Fibroblast of gingiva (primary cell): ENCODE results near the gene TSPEAR.
"Not testable (repeated sequence)": the region's sequence is repeated elsewhere in the genome, so short reads cannot be mapped to it uniquely, and the experiment has no call there.

Experiments
- DNase-seq: peaks from one replicate; pipeline ENCODE4 v3.0.0-alpha.2; 2011; ENCODE audit warnings: low read depth

TSPEAR gene

DNA sequence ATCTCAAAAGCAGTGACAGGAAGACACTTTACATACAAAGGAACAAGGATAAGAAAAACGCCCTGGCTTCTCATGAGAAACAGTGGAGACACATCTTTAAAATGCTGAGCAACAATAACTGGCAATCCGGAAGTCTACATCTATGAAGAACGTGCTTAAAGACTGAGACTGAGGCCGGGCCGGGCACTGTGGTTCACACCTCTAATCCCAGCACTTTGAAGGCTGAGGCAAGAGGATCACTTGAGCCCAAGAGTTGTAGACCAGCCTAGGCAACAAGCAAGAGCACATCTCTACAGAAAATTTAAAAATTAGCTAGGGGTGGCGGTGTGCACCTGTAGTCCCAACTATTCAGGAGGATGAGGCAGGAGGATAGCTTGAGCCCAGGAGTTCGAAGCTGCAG, 27.3 kb downstream of the TSPEAR start:
- DNase-seq, result no peak

DNA sequence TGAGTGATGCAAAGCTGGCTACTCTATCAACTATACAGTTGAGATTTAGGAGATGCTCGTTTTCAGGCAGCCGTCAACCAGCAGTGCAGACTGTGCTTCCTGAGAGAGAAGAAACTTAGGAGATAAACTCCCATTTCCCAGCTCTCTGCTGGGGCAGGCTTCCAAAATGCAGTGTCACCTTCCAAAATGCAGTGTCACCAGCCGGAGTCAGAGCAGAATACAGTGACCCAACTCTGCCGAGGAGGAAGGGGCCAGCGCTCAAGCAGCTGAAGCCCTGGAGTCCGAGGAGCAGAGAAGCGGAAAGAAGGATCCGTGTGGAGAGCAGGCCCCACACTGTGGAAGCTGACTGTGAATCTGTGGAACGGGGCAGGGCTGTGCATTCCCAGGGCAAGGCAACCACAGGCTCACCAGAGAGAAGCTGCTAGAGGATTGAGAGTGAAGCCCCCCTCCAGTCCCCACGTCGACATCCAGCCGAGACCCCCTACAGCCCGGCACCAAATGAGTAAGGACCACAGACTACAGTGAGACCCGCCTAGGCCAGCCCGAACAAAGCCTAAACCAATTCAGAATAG, 28.7 kb downstream of the TSPEAR start:
- DNase-seq, result no peak

DNA sequence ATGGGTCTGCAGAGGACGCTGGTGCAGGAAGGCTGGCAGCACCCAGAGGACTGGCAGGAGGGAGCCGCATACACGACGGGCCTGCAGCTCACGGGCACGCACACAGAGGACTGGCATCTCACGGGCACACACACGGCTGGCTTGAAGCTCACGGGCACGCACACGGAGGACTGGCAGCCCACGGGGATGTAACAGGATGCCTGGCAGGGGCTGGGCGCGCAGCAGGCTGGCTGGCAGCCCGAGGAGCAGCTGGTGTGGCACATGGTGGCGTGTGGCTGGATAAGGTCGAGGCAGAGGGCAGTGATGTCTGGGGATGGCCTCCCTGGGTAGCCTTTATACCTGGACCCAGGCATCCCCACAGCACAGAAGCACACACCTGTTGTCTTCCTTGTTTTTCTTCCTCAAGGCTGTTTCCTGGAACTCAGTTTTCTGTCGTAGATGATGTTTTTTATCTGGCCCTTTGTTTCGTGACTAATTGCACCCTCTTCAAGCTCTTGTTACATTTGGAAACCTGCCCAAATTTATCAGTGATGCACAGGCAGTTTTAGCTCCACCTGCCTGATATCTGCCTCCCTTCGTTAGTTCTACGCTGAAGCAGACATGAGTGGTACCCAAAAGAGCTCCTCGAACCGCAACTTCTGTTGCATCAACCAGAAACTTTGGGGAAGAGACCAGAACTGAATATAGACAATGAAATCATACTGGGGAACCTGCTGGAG, 29.4 kb downstream of the TSPEAR start, which contains the start of gene KRTAP12-1:
Gene KRTAP12-1, minus strand, starts transcription at position 303 of the 719 bp plus-strand sequence. Its CDS starts 40 bp downstream, at position 263.
- no peak for DNase-seq

DNA sequence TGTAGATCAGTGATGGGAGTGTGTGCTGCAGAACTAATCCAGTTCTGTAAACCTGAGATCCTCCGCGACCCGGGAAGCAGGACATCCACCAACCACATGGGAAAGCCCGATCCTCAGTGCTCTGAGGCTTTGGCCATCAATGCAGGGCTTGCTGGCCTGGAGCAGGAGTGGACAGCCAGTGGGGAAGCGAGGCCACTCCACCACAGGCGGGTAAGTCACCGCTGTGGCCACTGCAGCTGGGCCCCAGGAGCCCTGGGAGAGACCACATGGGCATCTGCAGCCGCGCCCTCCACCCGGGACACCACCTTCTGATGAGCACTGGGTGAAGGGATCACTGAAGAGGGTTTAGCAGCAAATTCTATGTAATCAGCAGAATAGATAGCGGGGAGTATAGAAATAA, 30.2 kb downstream of the TSPEAR start:
- DNase-seq, result no peak

DNA sequence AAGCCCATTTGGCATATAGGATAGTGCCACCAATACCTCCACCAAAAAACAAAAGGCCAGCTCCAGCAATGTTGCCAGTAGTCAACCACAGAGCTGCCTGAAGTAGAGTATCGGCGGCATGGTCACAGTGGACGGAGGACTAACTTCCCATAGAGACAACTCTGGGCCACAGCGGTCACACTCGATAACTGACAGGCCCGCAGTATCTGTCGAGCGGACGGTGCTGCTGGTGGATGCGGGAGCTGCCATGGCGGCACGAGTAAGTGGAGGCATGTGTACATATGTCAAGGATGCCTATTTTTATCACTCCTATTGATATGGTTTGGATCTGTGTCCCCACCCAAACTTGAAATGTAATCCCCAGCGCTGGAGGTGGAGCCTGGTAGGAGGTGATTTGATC, 33.5 kb downstream of the TSPEAR start:
- no peak for DNase-seq

DNA sequence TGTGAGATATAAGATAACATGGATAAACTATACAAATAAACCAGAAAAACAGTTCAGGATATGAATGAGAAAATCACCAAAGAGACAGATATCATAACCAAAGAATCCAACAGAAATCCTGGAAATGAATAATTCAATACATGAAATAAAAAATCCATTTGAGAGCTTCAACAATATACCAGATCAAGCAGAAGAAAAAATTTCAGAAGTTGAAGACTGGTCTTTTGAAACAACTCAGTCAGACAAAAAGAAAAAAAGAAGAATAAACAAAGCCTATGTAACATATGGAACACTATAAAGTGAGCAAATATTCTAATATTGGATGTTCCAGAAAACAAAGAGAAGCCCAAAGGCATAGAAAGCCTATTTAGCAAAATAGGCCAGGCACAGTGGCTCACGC, 39.5 kb downstream of the TSPEAR start:
- DNase-seq, result no peak

DNA sequence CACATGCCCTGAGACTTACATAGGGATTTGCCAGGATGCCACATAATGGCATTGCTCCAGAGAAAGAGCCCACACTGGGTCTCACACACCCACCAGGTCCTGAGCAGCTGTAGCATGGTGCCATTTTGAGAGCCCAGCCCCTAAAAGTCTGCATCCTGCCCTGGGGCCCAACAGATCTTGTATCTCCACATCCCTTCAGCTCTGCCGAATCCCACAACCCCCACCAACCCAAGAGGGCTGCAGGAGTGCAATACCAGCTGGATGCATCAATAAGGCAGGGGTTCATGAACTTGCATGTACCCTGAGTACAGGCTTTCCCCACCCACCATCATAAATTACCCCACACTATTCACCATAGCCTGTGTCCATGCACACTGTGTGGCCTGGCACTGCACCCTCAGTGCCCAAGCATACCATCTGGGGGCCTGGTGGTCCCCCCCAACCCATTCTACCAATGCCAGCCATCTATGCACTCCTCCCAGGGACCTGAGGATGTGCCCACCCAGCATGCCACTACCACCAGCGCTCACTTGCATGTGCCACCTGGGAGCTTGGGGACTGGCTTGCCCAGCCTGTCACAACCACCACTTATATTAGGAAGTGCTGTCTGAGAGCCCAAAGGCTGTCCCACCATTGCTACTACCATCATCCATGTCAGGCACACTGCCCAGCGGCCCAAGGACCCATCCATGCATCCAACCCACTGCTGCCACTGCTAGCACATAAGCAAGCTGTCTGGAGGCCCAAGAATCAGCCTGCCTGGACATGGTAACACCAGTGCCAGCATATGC, 40.5 kb downstream of the TSPEAR start:
- no peak for DNase-seq

DNA sequence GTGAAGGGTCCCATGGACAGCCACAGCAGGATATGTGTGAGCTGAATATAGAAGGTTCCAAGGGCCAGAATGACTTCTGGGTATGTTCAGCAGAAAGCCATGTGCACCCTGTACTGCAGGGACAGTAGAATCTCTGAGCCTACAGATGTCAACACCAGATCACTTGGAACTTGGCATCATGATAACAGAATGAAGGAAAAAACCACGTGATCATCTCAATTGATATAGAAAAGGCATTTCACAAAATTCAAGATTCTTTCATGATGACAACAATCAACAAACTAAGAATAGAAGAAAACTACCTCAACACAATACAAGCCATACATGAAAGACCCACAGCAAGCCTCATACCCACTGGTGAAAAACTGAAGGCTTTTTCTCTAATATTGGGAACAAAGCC, 43.8 kb downstream of the TSPEAR start:
- DNase-seq, result no peak

DNA sequence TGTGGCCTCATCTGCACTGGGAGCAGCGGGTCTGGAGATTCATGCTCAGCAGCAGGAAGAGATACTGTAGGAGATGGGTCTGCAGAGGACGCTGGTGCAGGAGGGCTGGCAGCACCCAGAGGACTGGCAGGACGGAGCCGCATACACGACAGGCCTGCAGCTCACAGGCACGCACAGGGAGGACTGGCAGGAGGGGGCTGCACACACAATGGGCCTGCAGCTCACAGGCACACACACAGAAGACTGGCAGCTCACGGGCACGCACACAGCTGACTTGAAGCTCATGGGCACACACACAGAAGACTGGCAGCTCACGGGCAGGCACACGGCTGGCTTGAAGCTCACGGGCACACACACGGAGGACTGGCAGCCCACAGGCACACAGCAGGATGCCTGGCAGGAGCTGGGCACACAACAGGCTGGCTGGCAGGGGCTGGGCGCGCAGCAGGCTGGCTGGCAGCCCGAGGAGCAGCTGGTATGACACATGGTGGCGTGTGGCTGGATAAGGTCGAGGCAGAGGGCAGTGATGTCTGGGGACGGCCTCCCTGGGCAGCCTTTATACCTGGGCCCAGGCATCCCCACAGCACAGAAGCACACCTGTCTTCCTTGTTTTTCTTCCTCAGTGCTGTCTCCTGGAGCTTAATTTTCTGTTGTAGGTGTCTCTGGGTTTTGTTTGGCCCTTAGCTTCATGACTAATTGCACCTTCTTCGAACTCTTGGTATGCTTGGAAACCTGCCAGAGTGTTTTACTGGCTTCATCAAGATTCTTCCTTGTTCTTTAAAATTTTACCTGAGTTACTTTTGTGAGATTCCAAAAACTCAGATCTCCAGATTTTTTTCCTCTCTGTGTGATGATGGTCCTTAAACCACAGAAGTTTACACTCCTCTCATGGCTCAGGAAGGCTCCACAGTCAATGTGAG, 44.7 kb downstream of the TSPEAR start, which contains the start of gene KRTAP12-2:
Gene KRTAP12-2, minus strand, starts transcription at position 527 of the 920 bp plus-strand sequence. Its CDS starts 41 bp downstream, at position 486.
- no peak for DNase-seq

DNA sequence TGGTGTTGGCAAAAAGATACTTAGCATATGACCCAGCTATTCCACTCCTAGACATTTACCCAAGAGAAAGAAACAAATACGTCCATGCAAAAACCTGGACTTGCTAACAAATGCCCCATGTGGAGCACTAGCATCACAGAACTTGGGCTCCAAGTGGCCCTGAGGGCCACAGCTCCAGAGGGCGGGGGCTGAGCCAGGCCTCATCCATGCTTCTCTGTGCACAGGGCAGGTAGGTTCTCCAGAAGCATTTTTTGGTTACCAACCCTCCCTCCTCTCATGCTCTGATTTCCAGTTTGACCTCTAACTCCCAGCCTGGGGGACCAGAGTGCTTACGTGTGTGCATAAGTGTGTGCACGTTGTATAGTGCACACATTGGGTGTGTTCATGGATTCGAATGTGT, 46.7 kb downstream of the TSPEAR start:
- no peak for DNase-seq

DNA sequence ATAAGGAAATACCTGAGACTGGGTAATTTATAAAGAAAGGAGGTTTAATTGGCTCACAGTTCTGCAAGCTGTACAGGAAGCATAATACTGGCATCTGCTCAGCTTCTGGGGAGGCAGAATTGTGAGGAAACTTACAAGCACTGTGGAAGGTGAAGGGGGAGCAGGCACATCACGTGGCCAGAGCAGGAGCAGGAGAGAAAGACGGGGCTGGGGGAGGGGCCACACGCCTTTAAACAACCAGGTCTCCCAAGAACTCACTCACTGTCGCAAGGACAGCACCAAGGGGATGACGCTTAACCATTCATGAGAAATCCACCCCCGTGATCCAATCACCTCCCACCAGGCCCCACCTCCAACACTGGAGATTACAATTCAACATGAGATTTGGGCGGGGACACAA, 49.8 kb downstream of the TSPEAR start:
- not testable (repeated sequence) for DNase-seq

DNA sequence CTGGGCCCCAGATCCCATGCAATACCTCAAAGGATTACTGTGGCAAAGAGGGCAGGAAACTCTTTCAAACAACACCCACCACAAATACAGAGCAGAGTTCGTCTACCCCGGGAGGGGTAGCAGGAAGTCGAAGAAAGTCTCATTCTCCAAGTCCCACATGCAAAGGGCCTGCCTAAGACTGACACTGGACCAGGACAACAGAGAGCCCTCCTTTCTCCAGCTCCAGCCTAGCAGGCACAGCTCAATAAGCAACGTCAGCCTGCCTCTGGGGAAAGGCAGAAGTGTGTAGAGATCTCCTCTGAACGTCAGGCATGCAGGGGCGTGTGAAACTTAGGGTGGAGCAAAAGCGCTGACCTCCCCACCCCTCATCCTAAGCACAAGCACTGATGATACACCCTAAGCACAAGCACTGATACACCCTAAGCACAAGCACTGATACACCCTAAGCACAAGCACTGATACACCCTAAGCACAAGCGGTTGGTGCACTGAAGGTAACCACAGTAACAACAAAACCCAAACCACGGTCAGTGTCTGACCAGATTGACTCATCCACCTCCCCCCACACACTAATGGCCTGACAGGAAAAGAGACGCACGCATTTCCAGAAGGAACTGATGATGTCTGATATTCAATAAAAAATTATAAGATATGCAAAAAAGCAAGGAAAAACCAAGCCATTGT, 52.3 kb downstream of the TSPEAR start:
- no peak for DNase-seq

DNA sequence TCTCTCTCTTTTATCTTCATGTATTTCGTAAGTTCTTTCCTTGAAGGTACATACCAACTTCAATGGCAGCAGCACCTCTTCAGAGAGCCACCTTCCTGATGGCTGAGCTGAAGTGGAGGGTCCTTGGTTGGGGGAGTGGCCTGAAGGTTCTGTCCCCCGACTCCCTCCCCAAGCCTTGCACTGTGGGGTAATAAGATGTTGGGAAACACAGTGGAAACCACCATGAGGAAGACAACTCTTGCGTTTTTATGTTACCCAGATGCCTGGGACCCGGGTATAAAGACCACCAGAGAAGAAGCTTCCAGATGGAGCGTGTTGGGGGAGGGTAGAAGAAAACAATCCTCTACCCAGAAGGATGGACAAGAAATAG, 52.8 kb downstream of the TSPEAR start:
- DNase-seq, result no peak

DNA sequence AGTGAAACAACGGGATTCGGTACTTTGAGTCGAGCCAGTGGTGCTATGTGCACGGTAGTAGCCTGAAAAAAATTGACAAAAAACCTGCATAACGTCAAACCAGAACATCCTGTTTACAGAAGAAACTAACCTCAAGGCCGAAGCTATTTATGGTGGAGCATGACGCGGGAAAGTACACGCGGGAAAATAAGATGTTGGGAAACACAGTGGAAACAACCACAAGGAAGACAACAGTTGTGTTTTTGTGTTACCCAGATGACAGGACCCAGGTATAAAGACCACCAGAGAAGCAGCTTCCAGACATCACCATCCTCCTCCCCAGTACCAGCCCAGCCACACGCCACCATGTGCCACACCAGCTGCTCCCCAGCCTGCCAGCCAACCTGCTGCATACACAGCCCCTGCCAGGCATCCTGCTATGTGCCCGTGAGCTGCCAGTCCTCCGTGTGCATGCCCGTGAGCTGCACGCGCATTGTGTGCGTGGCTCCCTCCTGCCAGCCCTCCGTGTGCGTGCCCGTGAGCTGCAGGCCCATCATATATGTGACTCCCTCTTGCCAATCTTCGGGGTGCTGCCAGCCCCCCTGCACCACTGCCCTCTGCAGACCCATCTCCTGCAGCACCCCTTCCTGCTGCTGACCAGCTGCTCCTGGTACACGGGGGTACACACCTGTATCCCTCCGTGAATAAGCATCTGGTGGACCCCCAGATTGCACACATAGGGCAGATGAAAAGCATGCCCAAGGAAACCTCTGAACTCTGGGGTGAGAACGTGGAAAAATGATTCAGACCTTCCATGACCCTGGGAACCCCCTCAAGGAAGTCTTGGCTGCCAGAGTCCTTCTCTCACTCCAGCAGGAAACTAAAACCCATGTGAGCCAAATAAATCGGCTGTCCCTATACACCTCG, 53.5 kb downstream of the TSPEAR start, which contains the start of gene KRTAP12-3:
Gene KRTAP12-3, plus strand, starts transcription at position 298 of the 906 bp plus-strand sequence. Its CDS starts 48 bp downstream, at position 346.
- no peak for DNase-seq

DNA sequence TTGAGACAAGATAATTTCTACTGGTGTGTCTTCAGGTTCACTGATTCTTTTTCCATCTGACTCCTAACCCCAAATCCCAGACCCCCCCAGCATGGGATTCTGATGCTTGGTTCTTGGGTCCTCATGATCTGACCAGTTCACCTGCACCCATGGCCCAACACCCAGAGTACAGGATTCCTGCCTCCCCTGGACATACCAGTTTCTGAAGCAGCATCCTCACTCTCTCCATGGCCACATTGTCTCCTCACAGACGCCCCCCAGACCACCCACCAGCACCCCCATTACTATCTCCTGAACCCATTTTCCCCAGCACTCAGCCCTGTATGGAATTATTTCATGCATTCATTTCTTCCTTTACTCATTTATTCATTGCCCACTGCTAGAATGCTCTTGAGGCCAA, 54.5 kb downstream of the TSPEAR start:
- no peak for DNase-seq

DNA sequence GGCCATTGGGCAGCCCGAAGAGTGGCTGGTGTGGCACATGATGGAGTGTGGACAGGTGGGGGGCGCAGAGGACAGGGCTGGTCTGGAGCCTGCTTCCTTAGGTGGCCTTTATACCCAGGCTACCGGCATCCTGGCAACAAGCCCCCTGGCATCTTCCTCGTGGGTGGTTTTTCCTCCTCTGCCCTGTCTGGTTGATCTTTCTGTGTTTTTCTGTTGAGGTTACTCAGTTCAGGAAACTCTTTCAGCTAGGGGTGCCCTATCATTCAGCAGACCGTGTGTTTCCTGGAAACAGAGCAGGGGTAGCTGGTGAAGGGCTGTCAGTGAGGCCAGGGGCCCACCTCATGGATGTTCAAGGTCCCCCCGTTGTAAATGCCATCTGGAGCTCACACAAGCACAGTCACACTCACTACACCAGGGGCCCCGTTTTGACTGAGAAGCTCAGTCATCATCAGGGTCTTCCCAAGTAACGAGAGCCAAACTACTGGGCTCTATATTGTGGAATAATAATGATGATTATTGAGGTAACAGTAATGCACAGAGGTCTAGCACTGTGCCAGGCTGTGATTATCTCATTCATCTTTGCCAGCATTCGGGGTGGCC, 56.7 kb downstream of the TSPEAR start, which contains the start of gene KRTAP12-4:
Gene KRTAP12-4, minus strand, starts transcription at position 84 of the 600 bp plus-strand sequence. Its CDS starts 45 bp downstream, at position 39.
- no peak for DNase-seq

DNA sequence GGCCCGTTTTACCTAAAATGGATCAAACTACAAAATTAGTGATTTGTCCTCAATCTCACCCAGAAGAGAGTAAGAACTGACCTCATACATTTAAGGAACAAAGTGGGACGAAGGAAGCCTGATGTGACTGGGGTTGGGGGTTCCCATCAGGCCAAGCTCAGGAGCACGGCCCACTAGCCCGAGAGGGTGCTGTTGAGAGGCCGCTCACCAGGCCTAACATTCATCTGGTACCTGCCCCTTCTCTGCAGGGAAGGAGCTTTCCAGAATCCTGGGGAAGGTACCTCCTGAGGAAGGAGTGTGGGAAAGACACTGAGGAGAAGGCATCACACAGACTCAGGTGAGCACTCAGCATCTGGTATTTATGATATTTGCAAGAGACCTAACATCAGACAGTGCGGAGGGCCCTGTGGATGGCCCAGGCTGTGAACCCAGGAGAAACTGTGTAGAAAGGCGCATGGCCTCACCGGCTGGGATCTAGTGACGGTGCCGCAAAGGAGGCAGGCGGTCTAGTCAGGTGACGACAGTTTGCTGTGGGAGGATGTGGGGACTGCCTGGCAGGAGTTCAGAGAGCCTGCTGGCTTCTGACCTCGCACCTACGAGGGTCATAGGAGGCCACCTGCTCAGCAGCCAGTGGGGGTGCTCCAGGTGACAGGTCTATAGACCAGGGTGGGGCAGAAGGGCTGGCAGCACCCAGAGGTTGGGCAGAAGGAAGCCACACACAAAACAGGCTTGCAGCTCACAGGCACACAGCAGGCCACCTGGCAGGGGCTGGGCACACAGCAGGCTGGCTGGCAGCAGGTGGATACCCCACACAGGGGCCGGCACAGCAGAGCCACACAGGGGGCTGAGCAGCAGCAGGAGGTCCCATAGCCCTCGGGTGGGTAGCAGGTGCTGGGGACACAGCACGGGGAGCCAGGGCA, 57.5 kb downstream of the TSPEAR start:
- DNase-seq, result no peak

DNA sequence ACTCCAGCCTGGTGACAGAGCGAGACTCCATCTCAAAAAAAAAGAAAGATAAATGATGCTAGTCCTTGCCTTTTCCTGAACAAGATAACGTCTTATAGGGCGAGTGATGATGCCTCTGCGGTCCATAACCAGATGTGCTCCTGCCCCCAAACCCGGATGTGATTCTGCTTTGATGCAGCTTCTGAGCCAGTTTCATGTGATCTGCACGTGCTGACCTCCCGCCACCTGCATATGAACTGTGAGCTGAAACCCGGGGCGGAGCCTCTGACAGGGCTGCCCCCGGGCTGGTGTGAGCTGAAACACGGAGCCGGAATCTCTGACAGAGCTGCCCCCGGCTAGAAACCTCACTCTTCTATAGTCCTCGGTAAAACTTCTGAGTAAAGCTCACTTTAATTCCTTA, 58.2 kb downstream of the TSPEAR start:
- no peak for DNase-seq
